GM12878 (cell line): ENCODE measurements around the gene ARHGAP21. TPM values are rescaled to one million over a fixed set of nuclear protein-coding genes. Genes with fewer than 3 reads are reported as not detected.

Experiments used
- ATAC-seq: fragments of 200-7000 bp; cut with Tn5 transposase; 3 replicates; pipeline ENCODE4 v1.9.1; 2020; ENCODE audit warnings: mild to moderate bottlenecking, moderate library complexity
- BruUV-seq: library from RNA; stranded (reverse); fragments of 400-500 nt; replicated peaks from 2 replicates; lab custom pipeline; 2021; lab: Mats Ljungman, UMichigan
- CTCF ChIA-PET: fragments of 300-600 bp; sonication (Branson Sonifier 250); formaldehyde crosslinking; extraction: SDS; loops from one replicate; lab custom pipeline; 2021; ENCODE audit warnings: inconsistent platforms; lab: Yijun Ruan, JAX
- POLR2A ChIA-PET: fragments of 350-600 bp; formaldehyde crosslinking; extraction: SDS; loops from one replicate; lab custom pipeline; 2021; ENCODE audit warnings: inconsistent platforms; lab: Charles Lee
- RAD21 ChIA-PET: fragments of 300-600 bp; sonication (Branson Sonifier 250); formaldehyde crosslinking; loops from one replicate; lab custom pipeline; 2023; ENCODE audit warnings: antibody characterized with exemption; ENCODE audit not compliant: unreplicated experiment; lab: Charles Lee
- SMC1A ChIA-PET: fragments of 300-600 bp; sonication (Branson Sonifier 250); formaldehyde crosslinking; loops from one replicate; lab custom pipeline; 2023; ENCODE audit not compliant: unreplicated experiment, uncharacterized antibody; lab: Charles Lee
- DNase-seq: peaks from one replicate; pipeline ENCODE4 v3.0.0-alpha.2; 2011; ENCODE audit warnings: low read depth, low spot score
- FAIRE-seq: peaks from 3 replicates; lab custom pipeline; 2011; peaks lifted over from hg19 to GRCh38; lab: Jason Lieb, UNC
- H2AFZ ChIP-seq: 2 replicates; pipeline ENCODE4 v1.6.0; 2011; ENCODE audit warnings: low read depth, low read length, control low read depth; ENCODE audit not compliant: control insufficient read depth
- H3K27ac ChIP-seq: 2 replicates; pipeline ENCODE4 v1.5.1; 2011; ENCODE audit warnings: control low read depth; ENCODE audit not compliant: control insufficient read depth, insufficient read depth
- H3K27me3 ChIP-seq, 2 experiments: replicated peaks in 1 of 2; 2 replicates each; pipeline versions ENCODE4 v1.6.0 to v1.6.1; 2011; ENCODE audit warnings: low read length in 1 of 2; ENCODE audit not compliant: control insufficient read depth in 2 of 2, insufficient read depth in 2 of 2
- H3K36me3 ChIP-seq, 2 experiments: 2 replicates each; pipeline ENCODE4 v1.5.1; 2011; ENCODE audit warnings: low read length in 1 of 2; ENCODE audit not compliant: control insufficient read depth in 2 of 2, insufficient read depth in 2 of 2
- H3K4me1 ChIP-seq: 2 replicates; pipeline ENCODE4 v1.6.1; 2011; ENCODE audit warnings: mild to moderate bottlenecking, low read length, moderate library complexity, mixed read lengths; ENCODE audit not compliant: control insufficient read depth, insufficient read depth
- H3K4me2 ChIP-seq: 2 replicates; pipeline ENCODE4 v1.6.0; 2011; ENCODE audit warnings: control low read depth; ENCODE audit not compliant: control insufficient read depth, insufficient read depth
- H3K4me3 ChIP-seq: fragments of 200-600 bp; sonication (generic); 2 replicates; pipeline ENCODE4 v1.5.1; 2016
- H3K79me2 ChIP-seq: 2 replicates; pipeline ENCODE4 v1.6.0; 2011; ENCODE audit warnings: low read length; ENCODE audit not compliant: control insufficient read depth, insufficient read depth
- H3K9ac ChIP-seq: 2 replicates; pipeline ENCODE4 v1.8.0; 2011; ENCODE audit warnings: low read length, control low read depth, mixed read lengths; ENCODE audit not compliant: control insufficient read depth, insufficient read depth
- H3K9me3 ChIP-seq: replicated peaks from 3 replicates; pipeline ENCODE4 v1.5.1; 2011; ENCODE audit warnings: mild to moderate bottlenecking, low read length; ENCODE audit not compliant: control insufficient read depth, insufficient read depth
- H4K20me1 ChIP-seq: 2 replicates; pipeline ENCODE4 v1.6.0; 2011; ENCODE audit not compliant: control insufficient read depth, insufficient read depth
- CHD1 ChIP-seq: IDR thresholded peaks from 2 replicates; pipeline ENCODE4 v1.6.1; 2012; ENCODE audit warnings: low read depth, low read length, improper control_type of control experiment
- CUX1 ChIP-seq: IDR thresholded peaks from 2 replicates; pipeline ENCODE4 v1.6.1; 2012; ENCODE audit warnings: improper control_type of control experiment, low read depth, low read length; ENCODE audit not compliant: insufficient replicate concordance
- EED ChIP-seq: sonication (generic); IDR thresholded peaks from 2 replicates; pipeline ENCODE4 v1.6.1; 2016; ENCODE audit warnings: antibody characterized with exemption, low read depth
- GATAD2B ChIP-seq: fragments of 450-650 bp; conservative IDR thresholded peaks from 2 replicates; pipeline ENCODE4 v1.6.1; 2017; ENCODE audit warnings: low read depth, mild to moderate bottlenecking, moderate library complexity
- IRF4 ChIP-seq: IDR thresholded peaks from 2 replicates; pipeline ENCODE4 v1.6.1; 2011; ENCODE audit warnings: low read depth, low read length
- MTA2 ChIP-seq: fragments of 450-650 bp; IDR thresholded peaks from 2 replicates; pipeline ENCODE4 v1.6.1; 2016; ENCODE audit warnings: low read depth, mild to moderate bottlenecking, moderate library complexity
- MXI1 ChIP-seq: fragments of 150-350 bp; IDR thresholded peaks from 2 replicates; pipeline ENCODE4 v1.6.1; 2011; ENCODE audit warnings: low read depth, mild to moderate bottlenecking, inconsistent platforms, low read length, improper control_type of control experiment
- NBN ChIP-seq: fragments of 450-650 bp; IDR thresholded peaks from 2 replicates; pipeline ENCODE4 v1.6.1; 2016
- POLR2A ChIP-seq: IDR thresholded peaks from 2 replicates; pipeline ENCODE4 v1.6.1; 2011; ENCODE audit warnings: low read depth, mild to moderate bottlenecking, low read length
- REST ChIP-seq: IDR thresholded peaks from 2 replicates; pipeline ENCODE4 v1.6.1; 2012; ENCODE audit warnings: mild to moderate bottlenecking, low read depth, low read length
- RUNX3 ChIP-seq: IDR thresholded peaks from 2 replicates; pipeline ENCODE4 v1.6.1; 2012; ENCODE audit warnings: low read length, inconsistent platforms
- TAF1 ChIP-seq: IDR thresholded peaks from 2 replicates; pipeline ENCODE4 v1.6.1; 2011; ENCODE audit warnings: mild to moderate bottlenecking, low read depth, low read length, borderline replicate concordance
- ZNF687 ChIP-seq: fragments of 450-650 bp; IDR thresholded peaks from 2 replicates; pipeline ENCODE4 v1.6.1; 2017; ENCODE audit warnings: mild to moderate bottlenecking, moderate library complexity
- ZSCAN29 ChIP-seq: fragments of 450-650 bp; IDR thresholded peaks from 2 replicates; pipeline ENCODE4 v1.6.1; 2017; ENCODE audit warnings: mild to moderate bottlenecking, moderate library complexity
- WGBS: methylation state at CpG from one replicate; pipeline ENCODE4 v1.1.6; 2016; ENCODE audit warnings: low lambda C conversion rate; ENCODE audit not compliant: insufficient replicate concordance, insufficient coverage; ENCODE audit errors: missing lambda C conversion rate; 5-methylcytosine and 5-hydroxymethylcytosine counted together
- in situ Hi-C: fragments of 300-500 bp; cut with MboI; formaldehyde crosslinking; loops from 9 replicates; pipeline ENCODE4 v1.14.3; 2018; ENCODE audit warnings: mixed read lengths
- intact Hi-C: fragments of 100-400 bp; cut with micrococcal nuclease; formaldehyde crosslinking; loops from one replicate; pipeline ENCODE4 v1.14.2; 2022; ENCODE audit not compliant: unreplicated experiment
- polyA plus RNA-seq, 11 experiments: library from polyadenylated mRNA; depleted of rRNA in 4 of 11; unstranded in 6 of 11; stranded (reverse) in 5 of 11; fragments of >200 nt; fragmentation: Nextera tagmentation in 4 of 11; fragmentation: Illumina TruSeq in 1 of 11; extraction: Ambion mirVana in 4 of 11; extraction: Trizol in 1 of 11; gene quantifications; 1 replicate in 1 of 11; 2 replicates in 10 of 11; pipeline versions ENCODE4 v1.2.1 to v1.2.3, GENCODE V29; 2011 to 2016; ENCODE audit warnings: inconsistent platforms in 2 of 11, missing spikeins in 2 of 11, low read depth in 1 of 11
- total RNA-seq, 4 experiments: library from RNA; depleted of rRNA in 3 of 4; stranded (reverse); fragments of >200 nt in 3 of 4; fragmentation: Illumina TruSeq in 1 of 4; extraction: Trizol in 1 of 4; gene quantifications; 2 replicates each; pipeline versions ENCODE4 v1.2.1 to v1.2.3, GENCODE V29; 2013 to 2021

The ARHGAP21 gene
- total and polyA plus RNA-seq, 10 of the 15 experiments (the other 5 are each of a cell fraction or from before 2014, with no cell fraction given), result 11.7 to 103 (median 37.6) TPM

- SMC1A ChIA-PET, result no interaction called here
- in situ Hi-C loops, result no loop called here
- Histone ChIP-seq H3K4me3 (no peak overlapping the region), H3K27me3 (no peaks in the 10 kb centered on the region), H3K4me1 (no peaks in the 10 kb centered on the region), H3K27ac (no peak overlapping the region), H3K36me3 (no peaks in the 10 kb centered on the region), H3K4me2 (no peak overlapping the region), H3K9me3 (no peaks in the 10 kb centered on the region), H3K9ac (no peak overlapping the region), H4K20me1 (no peaks in the 10 kb centered on the region), H3K79me2 (no peaks in the 10 kb centered on the region), H2AFZ (no peak overlapping the region; the same call in none of the 2 replicates)
- WGBS, result 26% methylated on average over 3 of the region's 3 CpGs
- POLR2A ChIA-PET, result no interaction called here
- intact Hi-C loops, result no loop called here
- ATAC-seq, result no peak
- RAD21 ChIA-PET, result interaction anchor here (1.2 kb wide), 1 partner anchor 12 kb away, joined by 3 read pairs; no protein-coding TSS in a partner anchor
- CTCF ChIA-PET, result no interaction called here
- FAIRE-seq, result no peak
- no TSS peak for BruUV-seq
- DNase-seq, result no peak
- TF ChIP-seq IRF4 (no peak), NBN (no peak), MTA2 (no peak), MXI1 (no peak), TAF1 (no peak), REST (no peak), RUNX3 (no peak), CUX1 (no peak), EED (no peak), GATAD2B (no peak), CHD1 (no peak), ZNF687 (no peak), ZSCAN29 (no peak), POLR2A (no peak)
Observed at GRCh38 chr10:24561453-24561852, 162.2 kb downstream of the ARHGAP21 start.
